HepG2 (cell line): Measurements from ENCODE around the gene YBX2. TPM values are rescaled to one million over a fixed set of nuclear protein-coding genes. Genes with fewer than 3 reads are reported as not detected.
A peak's percentile ranks its signal among the peaks of the same experiment; 100 is the strongest.

Experiments
- ATAC-seq: fragments of 200-7000 bp; cut with Tn5 transposase; 3 replicates; pipeline ENCODE4 v1.9.1; 2020; ENCODE audit warnings: mild to moderate bottlenecking, moderate library complexity
- BruUV-seq: library from RNA; stranded (reverse); fragments of 400-500 nt; replicated peaks from 2 replicates; lab custom pipeline; 2021; lab: Mats Ljungman, UMichigan
- CTCF ChIA-PET: fragments of 300-600 bp; formaldehyde crosslinking; extraction: SDS; loops from one replicate; lab custom pipeline; 2021; ENCODE audit warnings: low total read pairs, inconsistent platforms, low intra/inter-chr PET ratio; lab: Yijun Ruan, JAX
- POLR2A ChIA-PET: fragments of 350-600 bp; sonication (Branson Sonifier 250); formaldehyde crosslinking; loops from one replicate; lab custom pipeline; 2020; ENCODE audit warnings: antibody characterized with exemption, inconsistent platforms; lab: Yijun Ruan, JAX
- DNase-seq: peaks from one replicate; pipeline ENCODE4 v3.0.0-alpha.2; 2015; ENCODE audit warnings: low spot score
- FAIRE-seq: peaks from 3 replicates; lab custom pipeline; 2011; peaks lifted over from hg19 to GRCh38; lab: Jason Lieb, UNC
- H2AFZ ChIP-seq: one replicate; pipeline ENCODE4 v1.6.1; 2011; ENCODE audit warnings: low read length, inconsistent platforms
- H3K27ac ChIP-seq: fragments of 300-600 bp; 3 replicates; pipeline ENCODE4 v1.8.0; 2011; ENCODE audit warnings: mixed run types, mild to moderate bottlenecking, mixed read lengths, low read length, inconsistent platforms; ENCODE audit not compliant: insufficient read depth; ENCODE audit errors: extremely low read length
- H3K27me3 ChIP-seq, 2 experiments: fragments of 200-600 bp in 1 of 2; 2 replicates in 1 of 2; 3 replicates in 1 of 2; pipeline versions ENCODE4 v1.6.0 to v1.8.0; 2011; ENCODE audit warnings: low read length in 2 of 2, mild to moderate bottlenecking in 2 of 2, moderate library complexity in 2 of 2, inconsistent platforms in 1 of 2; ENCODE audit not compliant: insufficient read depth in 2 of 2, control insufficient read depth in 1 of 2
- H3K36me3 ChIP-seq, 2 experiments: fragments of 200-600 bp in 1 of 2; replicated peaks in 1 of 2; 2 replicates in 1 of 2; 3 replicates in 1 of 2; pipeline versions ENCODE4 v1.5.1 to v1.8.0; 2011; ENCODE audit warnings: low read length in 2 of 2, inconsistent platforms in 1 of 2; ENCODE audit not compliant: insufficient read depth in 2 of 2, control insufficient read depth in 1 of 2
- H3K4me1 ChIP-seq: 2 replicates; pipeline ENCODE4 v1.5.1; 2012; ENCODE audit warnings: low read length, inconsistent platforms; ENCODE audit not compliant: insufficient read depth
- H3K4me2 ChIP-seq: 2 replicates; pipeline ENCODE4 v1.6.0; 2011; ENCODE audit warnings: low read depth, low read length, inconsistent platforms
- H3K4me3 ChIP-seq, 3 experiments: fragments of 200-600 bp in 1 of 3; sonication (generic), shearing (Covaris generic) in 1 of 3; replicated peaks in 1 of 3; 2 replicates each; pipeline ENCODE4 v1.5.1; 2011 to 2016; ENCODE audit warnings: low read length in 3 of 3, inconsistent platforms in 2 of 3, low read depth in 2 of 3, mild to moderate bottlenecking in 2 of 3, control low read depth in 1 of 3, mixed read lengths in 1 of 3; ENCODE audit not compliant: insufficient read depth in 1 of 3
- H3K79me2 ChIP-seq: one replicate; pipeline ENCODE4 v1.6.1; 2011; ENCODE audit warnings: low read length, inconsistent platforms; ENCODE audit not compliant: insufficient read depth
- H3K9ac ChIP-seq: 2 replicates; pipeline ENCODE4 v1.6.0; 2011; ENCODE audit warnings: mild to moderate bottlenecking, low read depth, low read length, inconsistent platforms; ENCODE audit not compliant: insufficient read depth
- H3K9me3 ChIP-seq: 2 replicates; pipeline ENCODE4 v1.5.1; 2012; ENCODE audit warnings: mild to moderate bottlenecking, low read length
- H4K20me1 ChIP-seq: 2 replicates; pipeline ENCODE4 v1.6.0; 2011; ENCODE audit warnings: inconsistent platforms, mild to moderate bottlenecking, low read length, moderate library complexity; ENCODE audit not compliant: insufficient read depth
- ARNT2 ChIP-seq: sonication (generic); formaldehyde crosslinking; IDR thresholded peaks from 2 replicates; pipeline ENCODE4 v1.8.0; 2022; ENCODE audit warnings: mild to moderate bottlenecking, low read depth, missing genetic modification reagents, moderate library complexity
- BHLHE40 ChIP-seq: IDR thresholded peaks from 2 replicates; pipeline ENCODE4 v1.6.1; 2011; ENCODE audit warnings: low read length, improper control_type of control experiment
- DPF2 ChIP-seq: sonication (generic); formaldehyde crosslinking; IDR thresholded peaks from 2 replicates; pipeline ENCODE4 v1.4.0; 2020; ENCODE audit warnings: mild to moderate bottlenecking, low read depth, missing genetic modification reagents, borderline replicate concordance
- HCFC1 ChIP-seq: fragments of 150-350 bp; IDR thresholded peaks from 2 replicates; pipeline ENCODE4 v1.6.1; 2014; ENCODE audit warnings: low read depth, low read length
- HNRNPLL ChIP-seq: fragments of 200-400 bp; formaldehyde crosslinking; IDR thresholded peaks from 2 replicates; pipeline ENCODE4 v1.6.1; 2017; ENCODE audit warnings: mild to moderate bottlenecking, low read depth, low read length; ENCODE audit not compliant: poor library complexity, severe bottlenecking
- HOXA5 ChIP-seq: sonication (generic); formaldehyde crosslinking; IDR thresholded peaks from 2 replicates; pipeline ENCODE4 v1.4.0; 2020; ENCODE audit warnings: missing genetic modification reagents
- IRX3 ChIP-seq: sonication (generic); formaldehyde crosslinking; IDR thresholded peaks from 2 replicates; pipeline ENCODE4 v1.8.1; 2023; ENCODE audit warnings: mild to moderate bottlenecking, low read depth, missing genetic modification reagents, borderline replicate concordance
- KDM6A ChIP-seq: IDR thresholded peaks from 2 replicates; pipeline ENCODE4 v1.6.1; 2016; ENCODE audit warnings: low read depth
- KMT2B ChIP-seq: IDR thresholded peaks from 2 replicates; pipeline ENCODE4 v1.6.1; 2016; ENCODE audit warnings: missing genetic modification reagents, missing compliant biosample characterization
- MTA1 ChIP-seq: sonication (generic); formaldehyde crosslinking; IDR thresholded peaks from 2 replicates; pipeline ENCODE4 v1.4.0; 2020; ENCODE audit warnings: missing genetic modification reagents, mild to moderate bottlenecking, borderline replicate concordance
- PRPF4 ChIP-seq: fragments of 200-400 bp; formaldehyde crosslinking; IDR thresholded peaks from 2 replicates; pipeline ENCODE4 v1.6.1; 2016; ENCODE audit warnings: low read length, low read depth; ENCODE audit not compliant: poor library complexity, severe bottlenecking
- RARA ChIP-seq: IDR thresholded peaks from 2 replicates; pipeline ENCODE4 v1.6.1; 2016; ENCODE audit warnings: missing genetic modification reagents, missing compliant biosample characterization
- RCOR2 ChIP-seq: IDR thresholded peaks from 2 replicates; pipeline ENCODE4 v1.6.1; 2016; ENCODE audit warnings: missing biosample characterization, missing genetic modification reagents
- SPEN ChIP-seq: sonication (generic); formaldehyde crosslinking; IDR thresholded peaks from 2 replicates; pipeline ENCODE4 v1.5.1; 2020; ENCODE audit warnings: low read depth, mild to moderate bottlenecking, missing genetic modification reagents
- ZNF12 ChIP-seq: sonication (generic); formaldehyde crosslinking; IDR thresholded peaks from 2 replicates; pipeline ENCODE4 v1.5.0; 2020; ENCODE audit warnings: missing genetic modification reagents
- ZNF563 ChIP-seq: sonication (generic); formaldehyde crosslinking; IDR thresholded peaks from 2 replicates; pipeline ENCODE4 v1.8.0; 2022; ENCODE audit warnings: mild to moderate bottlenecking, moderate library complexity, missing genetic modification reagents
- ZNF576 ChIP-seq: sonication (generic); formaldehyde crosslinking; IDR thresholded peaks from 2 replicates; pipeline ENCODE4 v1.4.0; 2020; ENCODE audit warnings: mild to moderate bottlenecking, missing genetic modification reagents
- ZNF670 ChIP-seq: sonication (generic); formaldehyde crosslinking; IDR thresholded peaks from 2 replicates; pipeline ENCODE4 v1.8.0; 2022; ENCODE audit warnings: mild to moderate bottlenecking, missing genetic modification reagents, borderline replicate concordance
- WGBS: methylation state at CpG from one replicate; pipeline ENCODE4 v1.1.6; 2017; ENCODE audit warnings: low lambda C conversion rate; 5-methylcytosine and 5-hydroxymethylcytosine counted together
- in situ Hi-C: cut with HindIII; loops from 2 replicates; pipeline ENCODE4 v1.10.0; 2017; ENCODE audit warnings: low pct_unique_long_range_greater_than_20kb; ENCODE audit not compliant: extremely low pct_ligation_motif_present
- intact Hi-C: fragments of 100-400 bp; cut with micrococcal nuclease; formaldehyde crosslinking; loops from one replicate; pipeline ENCODE4 v1.10.0; 2022; ENCODE audit not compliant: unreplicated experiment
- polyA plus RNA-seq, 8 experiments: library from polyadenylated mRNA; depleted of rRNA in 3 of 8; stranded (reverse) in 7 of 8; unstranded in 1 of 8; fragments of >200 nt; fragmentation: Illumina TruSeq in 4 of 8; extraction: Trizol in 4 of 8; gene quantifications; 2 replicates each; pipeline versions ENCODE4 v1.2.1 to v1.2.3, GENCODE V29; 2011 to 2016; ENCODE audit warnings: low read depth in 4 of 8, missing spikeins in 1 of 8, mixed read lengths in 1 of 8; ENCODE audit not compliant: insufficient read depth in 1 of 8
- total RNA-seq, 5 experiments: library from RNA; depleted of rRNA; stranded (reverse); fragments of >200 nt; fragmentation: Illumina TruSeq; extraction: Trizol; gene quantifications; 2 replicates each; pipeline ENCODE4 v1.2.3, GENCODE V29; 2016; ENCODE audit warnings: low read depth in 1 of 5

The YBX2 gene
- total and polyA plus RNA-seq, 2 of the 13 experiments (the other 11 are each of a cell fraction or from before 2014, with no cell fraction given) = 0.12 to 0.22 TPM

- peaks cover 30% of the 10 kb centered on the region for H3K4me1 ChIP-seq
- peaks cover 5 to 27% of the 10 kb centered on the region in 2 experiments; a peak in 3 of 5 replicates for H3K36me3 ChIP-seq
- H3K9ac ChIP-seq = peak overlapping the region; percentile 24; the same call in 1 of the 2 replicates
- H2AFZ ChIP-seq = no peak overlapping the region
- H4K20me1 ChIP-seq = no peaks in the 10 kb centered on the region
- 83% methylated on average over 4 of the region's 4 CpGs for WGBS
- intact Hi-C loops = no loop called here
- DNase-seq (no peak), FAIRE-seq (no peak), ATAC-seq (no peak)
- H3K27ac ChIP-seq = no peak overlapping the region
- H3K9me3 ChIP-seq = no peaks in the 10 kb centered on the region
- H3K4me2 ChIP-seq = peak overlapping the region; percentile 90
- TF ChIP-seq IRX3 (CRISPR knock-in tag) (no peak), ARNT2 (CRISPR knock-in tag) (no peak), PRPF4 (no peak), ZNF576 (no peak), HCFC1 (no peak), ZNF12 (CRISPR knock-in tag) (no peak), RARA (CRISPR knock-in tag) (no peak), KDM6A (CRISPR knock-in tag) (no peak), MTA1 (no peak), ZNF670 (CRISPR knock-in tag) (no peak), ZNF563 (no peak), RCOR2 (CRISPR knock-in tag) (no peak), HOXA5 (CRISPR knock-in tag) (no peak), SPEN (no peak), KMT2B (no peak), HNRNPLL (no peak), BHLHE40 (no peak), DPF2 (no peak)
- H3K79me2 ChIP-seq = peaks cover 53% of the 10 kb centered on the region
- H3K27me3 ChIP-seq = peaks cover 0 to 2% of the 10 kb centered on the region in 2 experiments; a peak in 1 of 5 replicates
- in situ Hi-C loops = no loop called here
- no peak overlapping the region for H3K4me3 ChIP-seq
- CTCF ChIA-PET = no interaction called here
- no TSS peak for BruUV-seq
- POLR2A ChIA-PET = interaction anchor here (1.5 to 1.6 kb wide), 2 partner anchors 14 to 16 kb away, joined by 4 to 5 read pairs; partner anchors contain the start of gene DVL2
These were observed 45.6 kb downstream of the YBX2 start for GRCh38 chr17:7248796-7249195.
